Stimulated activated effector memory CD8-positive, alpha-beta T cell treated with anti-CD3 and anti-CD28 coated beads, Interleukin-12 subunit alpha, Interleukin-12 subunit beta, amount 100 ng/mL, for 72 hours (primary cell): ENCODE results near the gene LRP1-AS.
A peak's percentile ranks its signal among the peaks of the same experiment; 100 is the strongest.

Source experiments
- ATAC-seq: fragments of 150-1000 bp; cut with Tn5 transposase; 2 replicates; pipeline ENCODE4 v1.10.0; 2021
- DNase-seq, 2 donors: peaks; one replicate each; pipeline ENCODE4 v3.0.0; 2021 to 2022; ENCODE audit warnings: low spot score in 2 of 2
- H3K27ac Mint-ChIP-seq: one replicate; pipeline ENCODE4 v1.8.0; 2022; ENCODE audit warnings: mild to moderate bottlenecking, mixed read lengths
- H3K36me3 Mint-ChIP-seq: one replicate; pipeline ENCODE4 v1.8.0; 2022; ENCODE audit warnings: mild to moderate bottlenecking, mixed read lengths
- H3K4me1 Mint-ChIP-seq: one replicate; pipeline ENCODE4 v1.8.0; 2022; ENCODE audit warnings: mixed read lengths
- H3K4me3 Mint-ChIP-seq: one replicate; pipeline ENCODE4 v1.8.0; 2022; ENCODE audit warnings: mild to moderate bottlenecking, mixed read lengths
- H3K9me3 Mint-ChIP-seq: one replicate; pipeline ENCODE4 v1.8.0; 2022; ENCODE audit warnings: mixed read lengths

The LRP1-AS gene

GRCh38 chr12:57146961-57147944 is at the start of gene LRP1-AS:
Gene LRP1-AS, minus strand, starts transcription at chr12:57147619.
- peak within 1 kb of the TSS; percentile 60 for H3K27ac Mint-ChIP-seq
- ATAC-seq (no peak), DNase-seq (no peak)
- H3K36me3 Mint-ChIP-seq: no peaks in the 10 kb centered on the region
- H3K9me3 Mint-ChIP-seq: no peaks in the 10 kb centered on the region
- no peak within 1 kb of the TSS for H3K4me3 Mint-ChIP-seq
- peaks cover 5% of the 10 kb centered on the region for H3K4me1 Mint-ChIP-seq

GRCh38 chr12:57196956-57197355 is 49.5 kb upstream of the LRP1-AS start:
- Mint-ChIP-seq H3K36me3 (no peaks in the 10 kb centered on the region), H3K4me3 (no peak overlapping the region), H3K27ac (no peak overlapping the region), H3K9me3 (no peaks in the 10 kb centered on the region), H3K4me1 (peaks cover 6% of the 10 kb centered on the region)
- ATAC-seq (no peak), DNase-seq (no peak)

GRCh38 chr12:57196439-57196838 is 49.0 kb upstream of the LRP1-AS start:
- Mint-ChIP-seq H3K36me3 (no peaks in the 10 kb centered on the region), H3K9me3 (no peaks in the 10 kb centered on the region), H3K27ac (peak overlapping the region; percentile 50), H3K4me3 (no peak overlapping the region), H3K4me1 (peaks cover 6% of the 10 kb centered on the region)
- ATAC-seq (no peak), DNase-seq (no peak)

GRCh38 chr12:57195611-57196371 is 48.4 kb upstream of the LRP1-AS start:
- peak; percentile 44 for ATAC-seq
- Mint-ChIP-seq H3K9me3 (no peaks in the 10 kb centered on the region), H3K36me3 (no peaks in the 10 kb centered on the region), H3K4me3 (no peak overlapping the region), H3K27ac (peak overlapping the region; percentile 50), H3K4me1 (peaks cover 6% of the 10 kb centered on the region)
- no peak for DNase-seq

GRCh38 chr12:57195186-57195585 is 47.8 kb upstream of the LRP1-AS start:
- no peak overlapping the region for H3K4me3 Mint-ChIP-seq
- ATAC-seq (no peak), DNase-seq (no peak)
- no peaks in the 10 kb centered on the region for H3K9me3 Mint-ChIP-seq
- peaks cover 6% of the 10 kb centered on the region for H3K4me1 Mint-ChIP-seq
- H3K27ac Mint-ChIP-seq: no peak overlapping the region
- H3K36me3 Mint-ChIP-seq: no peaks in the 10 kb centered on the region

GRCh38 chr12:57194253-57194652 is 46.8 kb upstream of the LRP1-AS start:
- no peak for ATAC-seq
- Mint-ChIP-seq H3K27ac (no peak overlapping the region), H3K9me3 (no peaks in the 10 kb centered on the region), H3K4me1 (peaks cover 6% of the 10 kb centered on the region), H3K4me3 (no peak overlapping the region), H3K36me3 (no peaks in the 10 kb centered on the region)
- no peak for DNase-seq

- no peaks in the 10 kb centered on the region for H3K9me3 Mint-ChIP-seq
- peaks cover 6% of the 10 kb centered on the region for H3K4me1 Mint-ChIP-seq
- DNase-seq (no peak), ATAC-seq (no peak)
- no peak overlapping the region for H3K4me3 Mint-ChIP-seq
- no peak overlapping the region for H3K27ac Mint-ChIP-seq
- no peaks in the 10 kb centered on the region for H3K36me3 Mint-ChIP-seq
These were observed 46.4 kb upstream of the LRP1-AS start for GRCh38 chr12:57193706-57194245.

GRCh38 chr12:57192920-57193319 is 45.5 kb upstream of the LRP1-AS start:
- no peak overlapping the region for H3K4me3 Mint-ChIP-seq
- no peak overlapping the region for H3K27ac Mint-ChIP-seq
- H3K4me1 Mint-ChIP-seq: peaks cover 6% of the 10 kb centered on the region
- no peak for DNase-seq
- no peaks in the 10 kb centered on the region for H3K9me3 Mint-ChIP-seq
- no peak for ATAC-seq
- no peaks in the 10 kb centered on the region for H3K36me3 Mint-ChIP-seq

GRCh38 chr12:57191410-57191809 is 44.0 kb upstream of the LRP1-AS start:
- DNase-seq (no peak), ATAC-seq (no peak)
- no peak overlapping the region for H3K27ac Mint-ChIP-seq
- peaks cover 4% of the 10 kb centered on the region for H3K4me1 Mint-ChIP-seq
- no peak overlapping the region for H3K4me3 Mint-ChIP-seq
- no peaks in the 10 kb centered on the region for H3K36me3 Mint-ChIP-seq
- no peaks in the 10 kb centered on the region for H3K9me3 Mint-ChIP-seq

- Mint-ChIP-seq H3K36me3 (no peaks in the 10 kb centered on the region), H3K4me1 (no peaks in the 10 kb centered on the region), H3K9me3 (no peaks in the 10 kb centered on the region), H3K27ac (no peak overlapping the region), H3K4me3 (no peak overlapping the region)
- no peak for DNase-seq
- no peak for ATAC-seq
These were observed 43.4 kb upstream of the LRP1-AS start for GRCh38 chr12:57190821-57191220.

GRCh38 chr12:57190037-57190436 is 42.6 kb upstream of the LRP1-AS start:
- H3K4me1 Mint-ChIP-seq: no peaks in the 10 kb centered on the region
- DNase-seq (no peak), ATAC-seq (no peak)
- H3K27ac Mint-ChIP-seq: no peak overlapping the region
- H3K9me3 Mint-ChIP-seq: no peaks in the 10 kb centered on the region
- H3K4me3 Mint-ChIP-seq: no peak overlapping the region
- H3K36me3 Mint-ChIP-seq: no peaks in the 10 kb centered on the region

GRCh38 chr12:57188090-57188425 is 40.6 kb upstream of the LRP1-AS start:
- Mint-ChIP-seq H3K27ac (peak overlapping the region; percentile 44), H3K4me1 (peaks cover 3% of the 10 kb centered on the region), H3K36me3 (no peaks in the 10 kb centered on the region), H3K9me3 (no peaks in the 10 kb centered on the region), H3K4me3 (no peak overlapping the region)
- DNase-seq (no peak), ATAC-seq (no peak)

GRCh38 chr12:57187222-57188089 is 40.0 kb upstream of the LRP1-AS start:
- H3K4me1 Mint-ChIP-seq: peaks cover 8% of the 10 kb centered on the region
- DNase-seq: no peak
- H3K36me3 Mint-ChIP-seq: no peaks in the 10 kb centered on the region
- peak overlapping the region; percentile 44 for H3K27ac Mint-ChIP-seq
- no peaks in the 10 kb centered on the region for H3K9me3 Mint-ChIP-seq
- H3K4me3 Mint-ChIP-seq: no peak overlapping the region
- ATAC-seq: no peak

GRCh38 chr12:57185906-57186508 is 38.6 kb upstream of the LRP1-AS start:
- Mint-ChIP-seq H3K27ac (no peak overlapping the region), H3K4me3 (no peak overlapping the region), H3K4me1 (peaks cover 8% of the 10 kb centered on the region), H3K9me3 (no peaks in the 10 kb centered on the region), H3K36me3 (no peaks in the 10 kb centered on the region)
- ATAC-seq: no peak
- no peak for DNase-seq
